Stimulated activated CD4-positive, alpha-beta T cell treated with anti-CD3 and anti-CD28 coated beads, Interleukin-2, amount 100 ng/mL, for 48 hours (primary cell): ENCODE results near the gene CDK14.

Source experiments
- DNase-seq, 2 donors: peaks; one replicate each; pipeline ENCODE4 v3.0.0-alpha.2; 2020

Gene CDK14

GRCh38 chr7:91080351-91080750, 484.2 kb downstream of the CDK14 start:
- no peak for DNase-seq

- no peak for DNase-seq
Measured at GRCh38 chr7:91082038-91082437, 485.9 kb downstream of the CDK14 start.

GRCh38 chr7:91082852-91083495, 486.9 kb downstream of the CDK14 start:
- DNase-seq = no peak

GRCh38 chr7:91083855-91084644, 487.9 kb downstream of the CDK14 start:
- DNase-seq = no peak

- DNase-seq = no peak
Measured at GRCh38 chr7:91085175-91085574, 489.1 kb downstream of the CDK14 start.

- DNase-seq = no peak
Measured at GRCh38 chr7:91086200-91086599, 490.1 kb downstream of the CDK14 start.

- DNase-seq = no peak
Measured at GRCh38 chr7:91088156-91088555, 492.0 kb downstream of the CDK14 start.

- DNase-seq = no peak
Measured at GRCh38 chr7:91088691-91089090, 492.6 kb downstream of the CDK14 start.

GRCh38 chr7:91089382-91089963, 493.4 kb downstream of the CDK14 start:
- no peak for DNase-seq

- DNase-seq = no peak
Measured at GRCh38 chr7:91090684-91091083, 494.6 kb downstream of the CDK14 start.

- DNase-seq = no peak
Measured at GRCh38 chr7:91091631-91092030, 495.5 kb downstream of the CDK14 start.

- no peak for DNase-seq
Measured at GRCh38 chr7:91093181-91093580, 497.1 kb downstream of the CDK14 start.

- no peak for DNase-seq
Measured at GRCh38 chr7:91098566-91098965, 502.4 kb downstream of the CDK14 start.

GRCh38 chr7:91103363-91103762, 507.2 kb downstream of the CDK14 start:
- DNase-seq = no peak

GRCh38 chr7:91107460-91107859, 511.3 kb downstream of the CDK14 start:
- DNase-seq = no peak

GRCh38 chr7:91109200-91109599, 513.1 kb downstream of the CDK14 start:
- DNase-seq = no peak

GRCh38 chr7:91112902-91113341, 516.8 kb downstream of the CDK14 start:
- DNase-seq = no peak

GRCh38 chr7:91114232-91114631, 518.1 kb downstream of the CDK14 start:
- DNase-seq = no peak

- no peak for DNase-seq
Measured at GRCh38 chr7:91126762-91127161, 530.6 kb downstream of the CDK14 start.

- DNase-seq = no peak
Measured at GRCh38 chr7:91127325-91127724, 531.2 kb downstream of the CDK14 start.

- DNase-seq = no peak
Measured at GRCh38 chr7:91127959-91128358, 531.8 kb downstream of the CDK14 start.

GRCh38 chr7:91128683-91129348, 532.7 kb downstream of the CDK14 start:
- no peak for DNase-seq

GRCh38 chr7:91135300-91135699, 539.2 kb downstream of the CDK14 start:
- DNase-seq = no peak
